ENCODE measurements around the gene ADARB2. TPM values are rescaled to one million over a fixed set of nuclear protein-coding genes. Genes with fewer than 3 reads are reported as not detected.

The ADARB2 gene
- total and polyA plus RNA-seq, 2 experiments from 2014 or later = 0.13 to 0.48 TPM

GRCh38 chr10:1206601-1207000 is 530.7 kb downstream of the ADARB2 start:
- Histone ChIP-seq H3K9me2 (replicated peaks; ENCODE audit: insufficient read depth) (no peaks in the 10 kb centered on the region), H3K4me3 (no peak overlapping the region), H3K27ac (no peak overlapping the region), H3K79me2 (no peaks in the 10 kb centered on the region), H3K4me1 (ENCODE audit: insufficient read depth) (no peaks in the 10 kb centered on the region), H3K9me3 (ENCODE audit: low read depth) (no peaks in the 10 kb centered on the region), H4K20me1 (ENCODE audit: insufficient read depth, poor library complexity, severe bottlenecking) (no peaks in the 10 kb centered on the region), H3K4me2 (no peak overlapping the region), H3K27me3 (no peaks in the 10 kb centered on the region), H3K36me3 (replicated peaks; ENCODE audit: insufficient read depth, low read depth) (no peaks in the 10 kb centered on the region), H2AFZ (no peak overlapping the region)
- no peak for DNase-seq (ENCODE audit: low spot score)
- TF ChIP-seq CTCF (IDR thresholded peaks at IDR 0.05; ENCODE audit: poor library complexity) = no peak
- TF ChIP-seq EZH2phosphoT487 (IDR thresholded peaks at IDR 0.05; ENCODE audit: low read depth, severe bottlenecking, unreplicated experiment) = no peak
- no peak for TF ChIP-seq EZH2 (IDR thresholded peaks at IDR 0.05; ENCODE audit: borderline replicate concordance)
- WGBS (ENCODE audit: low lambda C conversion rate, missing lambda C conversion rate) = 96% methylated on average over 19 of the region's 19 CpGs

- 96% methylated on average over 23 of the region's 23 CpGs for WGBS (ENCODE audit: low lambda C conversion rate, missing lambda C conversion rate)
- Histone ChIP-seq H3K4me3 (no peak overlapping the region), H3K9me3 (ENCODE audit: low read depth) (no peaks in the 10 kb centered on the region), H3K4me2 (no peak overlapping the region), H3K27ac (no peak overlapping the region), H4K20me1 (ENCODE audit: insufficient read depth, poor library complexity, severe bottlenecking) (no peaks in the 10 kb centered on the region), H3K27me3 (no peaks in the 10 kb centered on the region), H3K9me2 (replicated peaks; ENCODE audit: insufficient read depth) (no peaks in the 10 kb centered on the region), H2AFZ (no peak overlapping the region), H3K36me3 (replicated peaks; ENCODE audit: insufficient read depth, low read depth) (no peaks in the 10 kb centered on the region), H3K4me1 (ENCODE audit: insufficient read depth) (no peaks in the 10 kb centered on the region), H3K79me2 (no peaks in the 10 kb centered on the region)
- TF ChIP-seq EZH2 (IDR thresholded peaks at IDR 0.05; ENCODE audit: borderline replicate concordance) (no peak), EZH2phosphoT487 (IDR thresholded peaks at IDR 0.05; ENCODE audit: low read depth, severe bottlenecking, unreplicated experiment) (no peak)
- no peak for DNase-seq (ENCODE audit: low spot score)
Measured at GRCh38 chr10:1206101-1206500, 531.2 kb downstream of the ADARB2 start.

GRCh38 chr10:1205450-1206030 is 531.8 kb downstream of the ADARB2 start:
- H3K9me3 ChIP-seq (ENCODE audit: low read depth) = no peaks in the 10 kb centered on the region
- no peaks in the 10 kb centered on the region for H3K27me3 ChIP-seq
- WGBS (ENCODE audit: low lambda C conversion rate, missing lambda C conversion rate) = 88% methylated on average over 26 of the region's 27 CpGs
- TF ChIP-seq EZH2phosphoT487 (IDR thresholded peaks at IDR 0.05; ENCODE audit: low read depth, severe bottlenecking, unreplicated experiment) = no peak
- no peaks in the 10 kb centered on the region for H3K9me2 ChIP-seq (replicated peaks; ENCODE audit: insufficient read depth)
- no peaks in the 10 kb centered on the region for H4K20me1 ChIP-seq (ENCODE audit: insufficient read depth, poor library complexity, severe bottlenecking)
- no peaks in the 10 kb centered on the region for H3K36me3 ChIP-seq (replicated peaks; ENCODE audit: insufficient read depth, low read depth)
- H3K79me2 ChIP-seq = no peaks in the 10 kb centered on the region
- H3K4me1 ChIP-seq (ENCODE audit: insufficient read depth) = no peaks in the 10 kb centered on the region
- H3K4me3 ChIP-seq = no peak overlapping the region
- H3K27ac ChIP-seq = no peak overlapping the region
- no peak for DNase-seq (ENCODE audit: low spot score)
- H2AFZ ChIP-seq = no peak overlapping the region
- no peak overlapping the region for H3K4me2 ChIP-seq

GRCh38 chr10:1204434-1205326 is 532.6 kb downstream of the ADARB2 start:
- H3K9me3 ChIP-seq (ENCODE audit: low read depth) = no peaks in the 10 kb centered on the region
- no peaks in the 10 kb centered on the region for H3K36me3 ChIP-seq (replicated peaks; ENCODE audit: insufficient read depth, low read depth)
- no peaks in the 10 kb centered on the region for H3K4me1 ChIP-seq (ENCODE audit: insufficient read depth)
- H2AFZ ChIP-seq = no peak overlapping the region
- TF ChIP-seq CTCF (IDR thresholded peaks at IDR 0.05; ENCODE audit: poor library complexity) (no peak), EZH2 (IDR thresholded peaks at IDR 0.05; ENCODE audit: borderline replicate concordance) (no peak), EZH2phosphoT487 (IDR thresholded peaks at IDR 0.05; ENCODE audit: low read depth, severe bottlenecking, unreplicated experiment) (no peak)
- H3K79me2 ChIP-seq = no peaks in the 10 kb centered on the region
- no peak for DNase-seq (ENCODE audit: low spot score)
- 87% methylated on average over 26 of the region's 26 CpGs for WGBS (ENCODE audit: low lambda C conversion rate, missing lambda C conversion rate)
- H3K9me2 ChIP-seq (replicated peaks; ENCODE audit: insufficient read depth) = no peaks in the 10 kb centered on the region
- H4K20me1 ChIP-seq (ENCODE audit: insufficient read depth, poor library complexity, severe bottlenecking) = no peaks in the 10 kb centered on the region
- H3K4me3 ChIP-seq = no peak overlapping the region
- no peak overlapping the region for H3K4me2 ChIP-seq
- no peaks in the 10 kb centered on the region for H3K27me3 ChIP-seq
- no peak overlapping the region for H3K27ac ChIP-seq

Measured in hepatocyte (in vitro differentiated cells).